HG03432 (cell line): Measurements from ENCODE around the gene LIN28A.

Source experiments
- ATAC-seq: cut with Tn5 transposase; IDR thresholded peaks from one replicate; pipeline ENCODE4 v1.9.1; 2021; ENCODE audit warnings: mild to moderate bottlenecking, moderate library complexity; ENCODE audit not compliant: unreplicated experiment

The LIN28A gene

DNA sequence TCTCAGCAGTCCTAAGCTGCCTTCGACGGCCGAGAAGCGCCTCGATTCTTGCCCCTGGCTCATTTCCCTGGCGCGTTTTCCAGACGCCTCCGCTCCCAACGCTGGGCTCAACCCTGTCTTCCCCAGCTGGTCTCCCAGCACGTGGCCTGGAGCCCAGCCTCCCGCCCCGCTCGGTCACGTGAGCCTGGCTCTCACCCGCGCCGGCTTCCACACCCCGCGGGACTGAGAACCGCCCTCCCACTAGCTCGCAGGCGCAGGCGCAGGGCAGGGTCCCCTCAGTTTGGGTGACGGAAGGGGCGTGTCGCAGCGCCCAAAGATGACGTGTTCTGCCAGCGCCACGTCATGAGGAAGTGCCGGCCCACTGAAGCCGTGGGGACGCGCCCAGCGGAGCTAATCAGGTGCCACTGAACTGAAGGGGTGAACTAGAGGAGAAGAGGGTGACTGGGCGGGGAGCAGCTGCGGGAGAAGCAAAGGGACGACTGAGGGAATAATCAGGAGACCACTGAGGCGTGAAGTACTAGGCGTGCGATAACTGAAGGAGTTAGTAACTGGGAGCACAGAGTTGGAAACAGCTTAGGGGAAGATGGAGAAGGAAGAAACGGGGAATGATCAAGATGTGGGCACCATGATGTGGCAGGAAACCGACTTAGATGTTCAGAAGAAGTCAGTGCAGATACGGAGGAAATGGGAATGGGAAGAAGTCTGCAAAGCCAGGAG is 21.5 kb downstream of the LIN28A start, which contains the start of gene DHDDS:
TSS of gene DHDDS (plus strand) at position 343 of the 717 bp plus-strand sequence. CDS start 625 bp downstream, outside the sequence.
- peak; percentile 91 for ATAC-seq

GRCh38 chr1:26432793-26433192 is 22.2 kb downstream of the LIN28A start:
- ATAC-seq = no peak

DNA sequence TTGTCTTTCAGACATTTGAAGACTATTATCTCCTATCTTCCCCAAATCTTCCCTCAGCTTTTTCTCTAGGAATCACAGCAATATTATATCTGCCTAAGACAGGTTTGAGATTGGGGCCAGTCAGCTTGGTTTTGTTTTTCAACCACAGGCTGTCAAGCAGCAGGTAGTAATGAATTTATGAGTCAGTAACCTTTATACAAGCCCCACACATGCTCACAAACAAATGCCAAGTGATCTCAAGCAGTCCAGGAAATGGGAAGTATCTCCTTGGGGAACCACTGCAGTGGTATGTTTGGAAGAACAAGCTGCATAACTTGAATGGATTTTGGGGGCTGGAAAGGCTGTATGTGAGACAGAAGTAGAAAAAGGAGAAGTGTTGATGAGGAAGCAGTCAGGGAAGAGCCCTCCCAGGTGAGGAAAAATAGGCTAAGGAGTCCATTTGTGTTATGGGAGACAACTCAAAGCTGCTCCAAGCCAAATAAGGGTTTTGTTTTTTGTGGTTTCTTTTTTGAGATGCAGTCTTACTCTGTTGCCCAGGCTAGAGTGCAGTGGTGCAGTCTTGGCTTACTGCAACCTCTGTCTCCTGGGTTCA is 23.6 kb downstream of the LIN28A start:
- no peak for ATAC-seq

DNA sequence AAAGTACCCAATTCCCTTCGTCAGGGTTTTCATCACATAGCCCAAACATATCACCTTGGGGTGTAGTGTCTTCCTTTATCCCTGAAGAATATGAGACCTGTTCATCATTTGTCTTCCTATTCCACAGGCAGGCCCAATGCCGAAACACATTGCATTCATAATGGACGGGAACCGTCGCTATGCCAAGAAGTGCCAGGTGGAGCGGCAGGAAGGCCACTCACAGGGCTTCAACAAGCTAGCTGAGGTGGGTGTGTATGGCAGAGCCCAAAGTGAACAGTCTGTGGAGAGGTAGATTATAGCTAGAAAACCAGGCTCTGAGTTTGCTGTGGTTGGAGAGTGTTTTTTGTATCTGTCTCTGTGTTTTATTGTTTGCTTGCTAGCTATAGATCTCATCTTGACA is 27.4 kb downstream of the LIN28A start:
- no peak for ATAC-seq

DNA sequence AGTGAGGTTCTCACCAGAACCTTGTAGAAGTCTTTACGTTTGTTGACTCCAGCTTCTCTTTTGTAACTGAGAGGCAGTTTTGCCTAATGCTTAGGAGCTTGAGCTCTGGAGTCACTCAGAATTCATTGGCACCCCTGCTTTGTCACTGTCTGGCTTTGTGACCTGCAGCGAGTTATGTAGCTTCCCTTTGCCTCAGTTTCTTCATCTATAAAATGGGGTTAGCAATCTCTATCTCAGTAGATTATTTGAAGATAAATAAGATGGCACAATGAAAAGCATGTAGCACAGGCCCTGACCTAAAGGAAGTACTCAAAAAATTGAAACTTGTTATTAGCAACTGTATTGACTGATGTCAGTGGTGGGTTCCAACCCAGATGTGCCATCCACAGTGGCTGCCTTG is 29.6 kb downstream of the LIN28A start:
- ATAC-seq = no peak

GRCh38 chr1:26449868-26450267 is 39.3 kb downstream of the LIN28A start:
- no peak for ATAC-seq

DNA sequence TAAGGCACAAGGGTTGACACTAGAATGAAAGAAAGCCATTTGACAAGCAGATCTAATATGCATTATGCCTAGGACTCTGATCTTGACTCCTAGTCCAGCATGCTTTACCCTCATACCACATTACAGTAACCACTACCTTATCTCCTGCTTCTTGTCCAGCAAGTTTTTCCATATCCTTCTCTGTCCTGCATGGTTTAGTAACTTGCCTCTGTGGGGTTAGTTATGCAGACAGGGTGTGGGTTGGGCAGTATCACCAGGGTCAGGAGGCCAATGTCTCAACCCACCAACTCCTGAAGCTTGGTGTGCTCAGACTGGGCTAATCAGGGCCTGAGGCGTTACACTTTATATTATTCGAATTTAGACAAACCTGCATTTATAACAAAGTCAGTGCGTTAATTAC is 40.3 kb downstream of the LIN28A start:
- no peak for ATAC-seq

GRCh38 chr1:26452459-26453183 is 42.0 kb downstream of the LIN28A start:
- no peak for ATAC-seq

DNA sequence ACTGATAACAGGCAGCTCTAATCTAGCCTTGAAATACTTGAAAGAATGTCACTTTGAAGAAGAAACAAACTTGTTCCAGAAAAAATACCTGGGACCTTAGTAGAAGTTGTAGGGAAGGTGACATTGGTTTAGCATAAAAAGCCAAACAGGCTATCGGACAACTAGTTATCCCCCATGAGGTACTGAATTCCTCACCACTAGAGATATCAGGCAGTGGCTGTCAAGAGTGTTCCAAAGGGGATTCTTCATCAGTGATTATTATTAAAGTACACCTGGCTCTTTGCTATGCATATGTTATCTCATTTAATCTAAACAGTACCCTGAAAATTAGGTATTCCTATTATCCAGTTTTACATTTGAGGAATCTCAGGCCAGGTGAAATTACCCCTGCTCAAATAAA is 48.5 kb downstream of the LIN28A start:
- no peak for ATAC-seq

DNA sequence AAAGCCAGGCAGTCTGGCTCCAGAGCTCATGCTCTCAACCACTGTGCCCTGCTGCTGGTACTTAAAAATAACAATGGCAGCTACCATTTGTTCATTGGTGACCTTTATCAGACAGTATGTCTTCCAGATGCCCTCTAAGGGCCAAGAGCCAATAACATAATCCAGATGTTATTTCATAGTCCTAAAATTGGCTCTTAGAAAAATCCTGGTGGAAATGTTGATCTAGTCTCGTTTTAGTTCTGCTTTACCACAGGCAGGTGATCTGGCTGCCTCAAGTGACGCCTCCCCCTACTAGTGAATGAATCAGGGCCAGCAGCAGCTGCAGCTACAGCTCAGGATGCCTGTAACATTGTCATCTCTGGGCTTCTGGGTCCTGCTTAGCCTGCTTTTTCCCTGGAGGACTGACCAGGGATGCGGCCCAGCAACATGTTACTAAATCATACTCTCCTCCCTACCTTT is 49.0 kb downstream of the LIN28A start:
- no peak for ATAC-seq

GRCh38 chr1:26468911-26469310 is 58.3 kb downstream of the LIN28A start:
- no peak for ATAC-seq

DNA sequence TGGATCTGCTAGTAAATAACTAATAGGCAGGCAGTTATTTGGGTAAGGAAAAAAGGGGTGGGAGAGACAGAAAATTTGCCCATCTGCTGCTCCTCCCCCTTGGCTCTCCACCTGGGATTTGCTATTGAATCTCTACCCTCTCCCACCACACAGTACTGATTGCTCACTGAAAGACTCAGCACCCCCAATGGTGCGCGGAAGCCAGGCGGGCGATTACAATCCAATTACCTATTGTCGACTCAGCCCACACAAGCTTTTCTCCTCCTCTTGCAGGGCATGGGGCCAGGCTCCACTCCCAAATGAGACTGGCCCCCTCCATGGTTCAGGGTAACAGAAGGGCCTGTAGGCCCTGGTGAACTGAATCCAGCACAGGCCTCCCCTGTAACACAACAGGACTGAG is 58.9 kb downstream of the LIN28A start:
- no peak for ATAC-seq

GRCh38 chr1:26470878-26471497 is 60.4 kb downstream of the LIN28A start:
- ATAC-seq = no peak

DNA sequence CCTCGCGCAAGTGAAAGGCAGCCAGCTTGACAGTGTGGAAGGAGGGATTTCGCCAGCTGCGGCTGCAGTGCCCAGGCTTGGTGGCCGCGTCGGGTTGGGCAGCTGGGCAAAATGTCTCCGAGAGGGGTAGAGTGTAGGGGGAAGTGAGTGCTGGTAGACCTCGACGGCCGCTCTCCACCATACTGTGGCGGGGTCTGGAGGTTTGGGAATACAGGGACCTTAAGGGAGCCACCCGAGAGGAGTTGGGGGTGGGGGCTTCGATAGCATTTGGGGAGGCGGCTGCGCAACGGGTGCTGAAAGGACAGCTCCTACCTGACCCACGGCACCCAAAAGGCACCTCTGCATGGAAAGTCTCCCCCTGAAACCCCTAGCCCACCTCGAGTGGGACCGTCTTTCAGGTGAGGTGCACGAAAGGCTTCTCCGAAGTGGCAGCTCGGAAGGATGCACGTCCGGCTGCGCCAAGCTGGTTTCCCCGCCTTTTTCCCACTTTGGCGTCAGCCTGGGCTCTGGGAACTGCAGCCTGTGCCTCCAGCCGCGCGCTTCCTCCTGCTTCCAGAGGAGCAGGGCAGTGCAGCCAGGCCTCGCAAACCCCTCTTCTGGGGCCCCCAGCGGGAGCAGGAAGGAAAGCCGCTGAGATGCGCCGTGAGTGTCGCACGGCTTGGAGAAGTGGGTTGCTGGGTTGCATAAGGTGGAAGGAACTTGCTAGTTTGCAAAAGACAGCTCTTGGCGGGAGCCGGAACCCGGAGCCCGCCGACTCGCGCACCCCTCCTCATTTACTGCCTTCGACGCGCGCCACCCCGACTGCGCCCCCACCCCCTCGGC is 61.1 kb downstream of the LIN28A start:
- ATAC-seq = peak; percentile 15

- ATAC-seq = peak; percentile 53
Measured at GRCh38 chr1:26472320-26472900, 61.8 kb downstream of the LIN28A start, which contains the start of gene HMGN2. TSS of gene HMGN2 (plus strand) at chr1:26472440. CDS start at chr1:26472613, 173 bp downstream.

DNA sequence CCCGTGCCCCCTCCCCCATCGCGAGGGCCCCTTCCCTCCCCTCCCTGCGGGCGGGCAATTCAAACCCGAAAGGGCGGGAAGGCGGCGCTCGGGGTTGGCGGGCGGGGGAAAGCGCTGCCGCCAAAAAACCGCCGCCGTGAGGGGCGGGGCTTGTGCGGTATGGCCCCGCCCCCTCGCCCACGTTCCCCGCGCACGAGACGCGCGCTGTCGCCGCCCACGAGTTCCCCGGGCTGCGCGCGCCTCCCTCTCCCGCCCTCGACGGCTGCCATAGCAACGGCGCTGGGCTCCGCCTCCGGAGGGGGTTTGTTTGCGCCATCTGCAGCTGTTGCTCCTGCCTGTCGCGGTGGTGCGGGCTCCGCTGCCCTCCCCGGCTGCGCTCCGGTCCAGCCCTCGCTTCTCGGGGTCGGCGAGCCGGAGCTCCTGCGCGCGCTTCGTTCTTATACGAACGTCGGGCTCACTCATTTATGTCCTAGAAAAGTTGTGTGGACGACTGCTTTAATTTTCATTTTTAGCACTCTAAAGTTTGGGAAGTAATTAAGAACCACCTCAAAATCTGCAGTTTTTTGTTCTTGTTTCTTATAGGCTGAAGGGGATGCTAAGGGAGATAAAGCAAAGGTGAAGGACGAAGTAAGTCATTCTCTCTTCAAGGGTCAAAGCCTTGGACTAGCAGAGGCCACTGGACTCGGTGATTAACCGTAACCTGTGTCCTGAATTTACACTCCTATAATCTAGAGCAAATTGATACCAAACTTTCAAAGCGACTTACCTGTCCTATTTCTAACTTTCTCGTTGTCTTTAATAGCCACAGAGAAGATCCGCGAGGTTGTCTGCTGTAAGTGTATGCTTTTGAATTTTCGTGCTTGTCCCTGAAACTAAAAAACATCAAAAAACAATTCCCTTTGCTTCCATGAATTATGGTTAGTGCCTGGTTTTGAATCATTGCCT is 62.6 kb downstream of the LIN28A start:
- ATAC-seq = peak; percentile 81

DNA sequence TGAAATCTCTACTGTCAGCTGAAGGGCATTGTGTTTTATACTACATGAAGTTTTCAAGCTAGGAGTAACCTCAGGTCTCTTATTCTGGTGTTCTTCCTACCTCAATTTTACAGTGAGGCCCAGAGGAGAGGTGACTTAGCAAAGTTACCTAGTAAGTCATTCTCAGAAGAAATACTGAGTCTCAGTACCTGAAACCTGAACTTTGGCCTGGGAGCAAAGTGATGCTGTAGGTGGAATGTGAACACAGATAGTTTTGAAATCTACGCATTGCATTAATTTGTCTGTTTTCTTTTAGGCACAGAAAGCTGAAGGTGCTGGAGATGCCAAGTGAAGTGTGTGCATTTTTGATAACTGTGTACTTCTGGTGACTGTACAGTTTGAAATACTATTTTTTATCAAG is 64.2 kb downstream of the LIN28A start:
- ATAC-seq = no peak

GRCh38 chr1:26475989-26476388 is 65.4 kb downstream of the LIN28A start:
- ATAC-seq = no peak

DNA sequence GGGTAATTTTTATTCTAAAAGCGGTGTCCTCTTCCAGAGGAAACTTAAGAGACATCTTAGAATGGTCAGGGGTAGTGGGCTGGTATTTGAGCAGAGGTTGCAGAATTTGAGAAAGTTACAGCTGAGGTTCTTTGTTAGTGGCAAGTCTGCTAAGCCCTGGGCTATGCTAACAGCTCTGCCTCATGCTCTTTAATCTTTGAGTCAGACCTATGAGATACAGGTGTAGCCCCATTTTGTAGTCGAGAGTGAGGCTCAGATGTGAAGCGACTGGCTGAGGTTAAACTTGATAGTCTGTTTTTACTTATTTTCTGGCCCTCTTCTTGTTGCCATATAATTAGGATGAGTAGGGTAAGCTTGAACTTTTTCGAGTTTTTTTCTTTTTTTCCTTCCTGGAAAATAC is 66.3 kb downstream of the LIN28A start:
- ATAC-seq = no peak
